Tibial nerve (tissue), 4 donors: ENCODE results near the gene SUPT5H.

Source experiments
- EP300 ChIP-seq, 2 donors: sonication (generic); formaldehyde crosslinking; IDR thresholded peaks; one replicate each; pipeline ENCODE4 v1.6.1; 2017; ENCODE audit warnings: antibody characterized with exemption in 2 of 2, mild to moderate bottlenecking in 1 of 2
- POLR2A ChIP-seq, 2 donors: fragments of 450-650 bp; IDR thresholded peaks; one replicate each; pipeline ENCODE4 v1.6.1; 2017; ENCODE audit warnings: antibody characterized with exemption in 2 of 2, mild to moderate bottlenecking in 2 of 2, moderate library complexity in 2 of 2
- TF ChIP-seq, protein P1 (sequence below), 5 experiments: fragments of 200-600 bp in 3 of 5; fragments of 450-650 bp in 2 of 5; sonication (generic) in 3 of 5; IDR thresholded peaks; one replicate each; pipeline ENCODE4 v1.5.1; 2016 to 2019; ENCODE audit warnings: antibody characterized with exemption in 5 of 5, mild to moderate bottlenecking in 3 of 5, moderate library complexity in 2 of 5

- TF ChIP-seq, protein P1, sequence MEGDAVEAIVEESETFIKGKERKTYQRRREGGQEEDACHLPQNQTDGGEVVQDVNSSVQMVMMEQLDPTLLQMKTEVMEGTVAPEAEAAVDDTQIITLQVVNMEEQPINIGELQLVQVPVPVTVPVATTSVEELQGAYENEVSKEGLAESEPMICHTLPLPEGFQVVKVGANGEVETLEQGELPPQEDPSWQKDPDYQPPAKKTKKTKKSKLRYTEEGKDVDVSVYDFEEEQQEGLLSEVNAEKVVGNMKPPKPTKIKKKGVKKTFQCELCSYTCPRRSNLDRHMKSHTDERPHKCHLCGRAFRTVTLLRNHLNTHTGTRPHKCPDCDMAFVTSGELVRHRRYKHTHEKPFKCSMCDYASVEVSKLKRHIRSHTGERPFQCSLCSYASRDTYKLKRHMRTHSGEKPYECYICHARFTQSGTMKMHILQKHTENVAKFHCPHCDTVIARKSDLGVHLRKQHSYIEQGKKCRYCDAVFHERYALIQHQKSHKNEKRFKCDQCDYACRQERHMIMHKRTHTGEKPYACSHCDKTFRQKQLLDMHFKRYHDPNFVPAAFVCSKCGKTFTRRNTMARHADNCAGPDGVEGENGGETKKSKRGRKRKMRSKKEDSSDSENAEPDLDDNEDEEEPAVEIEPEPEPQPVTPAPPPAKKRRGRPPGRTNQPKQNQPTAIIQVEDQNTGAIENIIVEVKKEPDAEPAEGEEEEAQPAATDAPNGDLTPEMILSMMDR (IDR thresholded peaks at IDR 0.05) = no peak
- TF ChIP-seq POLR2A (IDR thresholded peaks at IDR 0.05) (no peak), EP300 (IDR thresholded peaks at IDR 0.05) (no peak)
Measured at GRCh38 chr19:39410831-39411080, 34.6 kb upstream of the SUPT5H start.
